Stimulated activated CD8-positive, alpha-beta memory T cell treated with anti-CD3 and anti-CD28 coated beads, Interleukin-15, amount 100 ng/mL, for 24 hours (primary cell): Measurements from ENCODE around the gene MAIP1.

Experiments used
- DNase-seq: peaks from one replicate; pipeline ENCODE4 v3.0.0-alpha.2; 2020; ENCODE audit warnings: low read depth

The MAIP1 gene

DNA sequence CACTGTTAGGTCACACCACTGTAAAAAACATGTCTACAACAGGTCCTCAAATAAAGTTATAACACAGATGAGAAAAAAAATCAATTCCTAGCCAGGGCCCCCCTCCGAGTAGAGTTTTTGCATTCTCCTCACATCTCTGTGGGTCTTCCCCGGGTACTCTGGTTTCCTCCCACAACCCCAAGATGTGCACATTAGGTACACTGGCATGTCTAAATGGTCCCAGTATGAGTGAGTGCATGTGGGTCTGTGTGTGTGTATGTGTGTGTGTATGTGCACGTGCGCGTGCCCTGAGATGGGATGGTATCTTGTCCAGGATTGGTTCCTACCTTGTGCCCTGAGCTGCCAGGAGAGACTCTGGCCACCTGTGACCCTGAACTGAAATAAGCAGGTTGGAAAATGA, 5.0 kb upstream of the MAIP1 start:
- no peak for DNase-seq

DNA sequence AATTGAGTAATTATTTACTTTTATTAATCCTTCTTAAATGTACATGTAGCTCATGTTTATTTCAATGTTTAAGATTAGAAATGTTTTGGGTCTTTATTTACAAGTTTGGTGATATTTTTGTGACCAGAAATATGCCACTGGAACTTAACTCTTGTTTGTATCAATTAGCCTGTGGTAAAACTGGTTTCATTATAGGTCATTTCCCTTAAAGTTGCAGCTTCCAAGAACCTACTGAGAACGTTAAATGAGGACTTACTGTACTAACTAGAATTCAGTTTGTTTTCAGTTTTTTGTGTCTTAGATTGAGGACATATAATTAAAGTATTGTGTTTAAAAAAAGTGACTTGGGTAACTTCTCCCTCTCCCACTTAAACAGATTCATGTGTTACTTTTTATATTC, 4.4 kb upstream of the MAIP1 start:
- no peak for DNase-seq

DNA sequence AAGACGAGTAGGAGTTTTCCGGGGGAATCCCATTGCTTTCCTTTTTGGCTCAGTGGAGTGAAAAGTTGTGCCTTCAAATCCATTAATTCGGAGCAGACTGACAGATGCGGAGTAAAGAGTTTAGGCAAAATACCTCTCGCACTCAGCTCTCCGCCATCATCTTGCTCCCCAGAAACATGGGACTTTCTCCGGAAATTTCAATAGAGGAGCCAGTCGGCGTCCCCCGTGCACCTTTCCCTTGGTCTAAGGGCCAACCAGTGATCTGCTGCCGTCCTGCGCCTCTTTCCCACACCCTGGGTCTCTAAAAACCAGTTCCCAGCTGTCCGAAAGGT, 409 bp upstream of the MAIP1 start:
- no peak for DNase-seq

DNA sequence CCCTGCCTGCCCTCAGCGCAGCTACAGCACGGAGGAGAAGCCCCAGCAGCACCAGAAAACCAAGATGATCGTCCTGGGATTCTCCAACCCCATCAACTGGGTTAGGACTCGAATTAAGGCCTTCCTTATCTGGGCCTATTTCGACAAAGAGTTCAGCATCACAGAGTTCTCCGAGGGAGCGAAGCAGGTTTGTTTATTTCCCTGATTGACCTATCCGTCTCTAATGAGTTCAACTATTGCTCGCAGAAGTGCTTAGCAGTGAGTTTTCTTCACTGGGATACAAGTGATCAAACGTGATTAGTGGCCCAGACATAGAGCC, 639 bp downstream of the MAIP1 start:
- no peak for DNase-seq

DNA sequence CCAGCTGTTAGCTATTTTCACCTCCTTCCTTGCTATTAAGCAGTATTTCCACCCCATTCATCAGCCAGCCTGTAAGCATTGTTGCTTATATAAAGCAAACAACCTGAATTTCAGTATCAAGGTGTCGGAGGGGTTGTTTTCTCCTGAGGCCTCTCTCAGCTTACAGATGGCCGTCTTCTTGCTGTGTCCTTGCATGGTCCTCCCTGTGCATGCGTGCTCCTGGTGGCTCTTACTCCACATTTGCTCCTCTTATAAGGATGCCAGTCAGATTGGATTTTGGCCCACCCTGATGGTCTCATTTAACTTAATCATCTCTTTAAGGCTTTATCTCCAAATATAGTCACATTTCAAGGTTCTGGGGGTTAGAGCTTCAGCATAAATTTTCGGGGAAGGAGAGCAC, 2.6 kb downstream of the MAIP1 start:
- no peak for DNase-seq

DNA sequence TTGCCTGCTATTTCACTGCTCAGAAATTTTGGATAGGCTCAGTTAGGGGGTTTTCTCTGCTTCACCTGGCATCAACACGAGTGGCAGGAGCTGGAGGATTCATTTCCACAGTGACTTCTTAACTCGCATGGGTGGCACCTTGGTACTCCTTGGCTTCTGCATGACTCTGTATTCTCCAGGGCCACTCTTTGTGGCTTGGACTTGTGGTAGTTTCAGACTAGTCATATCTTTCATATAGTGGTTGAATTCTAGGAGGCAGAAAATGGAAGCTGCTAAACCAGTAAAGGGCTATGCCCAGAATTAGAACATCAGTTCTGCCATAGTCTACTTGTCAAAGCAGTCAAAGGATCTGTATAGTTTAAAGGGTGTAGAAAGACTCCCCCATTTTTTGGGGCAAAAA, 6.8 kb downstream of the MAIP1 start:
- no peak for DNase-seq

DNA sequence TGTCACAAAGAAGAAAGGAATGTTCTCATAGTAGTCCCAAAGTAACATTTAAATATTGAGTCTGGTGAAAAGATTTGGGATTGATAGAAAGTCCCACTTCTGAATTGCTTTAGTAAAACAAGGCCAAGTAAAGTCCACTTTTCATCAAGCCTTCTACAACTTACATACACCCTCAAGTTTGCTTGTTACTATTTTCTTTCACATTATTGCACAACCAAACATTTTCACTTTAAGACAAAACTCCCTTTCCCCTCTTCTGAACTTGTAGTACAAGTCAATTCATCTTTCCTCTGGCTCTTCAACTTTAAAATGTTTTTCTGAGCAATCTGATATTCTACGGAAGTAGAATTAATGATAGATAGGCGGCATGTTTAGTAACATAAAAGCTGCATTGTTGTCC, 11.0 kb downstream of the MAIP1 start:
- DNase-seq = no peak

DNA sequence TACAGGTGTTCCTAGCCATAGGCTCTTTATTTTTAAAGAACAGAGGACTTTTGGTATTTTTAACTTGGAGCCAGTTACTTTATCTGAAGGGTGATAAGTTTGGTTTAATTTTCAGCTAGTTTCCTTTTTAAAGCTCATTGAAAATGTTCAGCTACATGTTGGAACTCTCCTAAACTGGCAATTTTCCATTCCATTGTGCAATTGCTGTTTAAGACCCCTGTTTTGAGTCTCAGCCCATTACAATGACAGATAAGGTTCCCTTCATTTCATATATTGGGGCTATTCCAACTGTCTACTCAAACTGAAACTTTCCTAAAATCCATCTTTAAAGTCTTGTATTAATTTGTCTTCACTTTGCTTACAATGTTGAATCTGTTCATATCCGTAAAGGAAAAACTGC, 11.6 kb downstream of the MAIP1 start:
- no peak for DNase-seq

DNA sequence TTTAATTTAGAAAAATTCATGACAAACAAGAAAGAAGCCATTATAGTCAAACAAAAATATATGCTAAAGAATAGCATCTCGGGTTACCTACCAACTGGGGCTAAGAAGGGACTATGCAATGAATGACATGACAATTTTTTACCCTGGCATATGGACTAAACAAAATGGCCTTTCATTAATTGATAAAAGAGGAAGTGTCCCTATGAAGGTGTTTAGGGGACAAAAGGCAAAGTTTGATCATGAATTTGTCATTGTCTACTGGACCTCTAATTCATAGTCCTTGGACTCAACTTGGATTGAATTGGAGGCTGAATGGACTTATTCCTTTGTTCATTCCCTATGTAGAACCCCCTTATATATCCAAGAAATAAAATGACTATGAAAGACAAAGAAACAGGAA, 12.7 kb downstream of the MAIP1 start:
- no peak for DNase-seq

DNA sequence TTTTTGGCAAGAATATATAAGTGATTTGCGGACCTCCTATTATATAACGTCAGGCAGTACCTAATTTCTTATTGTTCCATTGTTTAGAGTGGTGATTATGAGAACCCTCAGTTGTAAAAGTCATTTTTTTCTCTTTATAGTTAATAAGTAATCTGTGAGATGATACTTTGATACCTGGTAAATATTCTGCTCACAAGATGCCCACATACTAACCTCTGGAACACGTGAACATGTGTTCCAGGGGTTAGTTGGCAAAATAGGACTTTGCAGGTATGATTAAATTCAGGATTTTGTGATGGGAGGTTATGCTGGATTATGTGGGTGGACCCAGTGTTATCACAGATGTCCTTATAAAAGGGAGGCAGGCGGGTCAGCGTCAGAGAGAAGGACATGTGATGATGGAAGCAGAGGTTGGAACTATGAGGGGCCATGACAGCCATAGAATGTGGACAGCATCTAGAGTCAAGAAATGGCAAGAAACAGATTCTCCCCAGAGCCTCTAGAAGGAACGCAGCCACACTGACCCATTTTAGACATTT, 16.8 kb downstream of the MAIP1 start:
- no peak for DNase-seq

DNA sequence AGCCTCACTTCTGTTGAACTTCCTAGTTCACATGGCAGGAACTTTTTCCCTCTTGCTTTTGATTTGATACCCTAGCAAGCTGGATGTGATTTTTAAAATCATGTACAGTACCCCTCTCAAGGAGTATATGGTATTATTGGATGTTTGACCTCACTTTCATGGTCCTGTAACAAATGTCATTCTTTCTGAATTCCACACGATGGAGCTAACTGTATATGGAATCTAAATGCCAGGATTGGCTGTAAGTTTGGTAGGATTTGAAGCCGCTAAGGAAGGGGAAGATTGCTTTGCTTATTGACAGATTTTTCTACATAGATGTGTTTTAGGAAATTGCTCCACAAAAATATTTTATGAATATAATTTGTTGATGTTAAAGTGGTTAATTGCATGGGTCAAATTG, 18.3 kb downstream of the MAIP1 start:
- DNase-seq = no peak

DNA sequence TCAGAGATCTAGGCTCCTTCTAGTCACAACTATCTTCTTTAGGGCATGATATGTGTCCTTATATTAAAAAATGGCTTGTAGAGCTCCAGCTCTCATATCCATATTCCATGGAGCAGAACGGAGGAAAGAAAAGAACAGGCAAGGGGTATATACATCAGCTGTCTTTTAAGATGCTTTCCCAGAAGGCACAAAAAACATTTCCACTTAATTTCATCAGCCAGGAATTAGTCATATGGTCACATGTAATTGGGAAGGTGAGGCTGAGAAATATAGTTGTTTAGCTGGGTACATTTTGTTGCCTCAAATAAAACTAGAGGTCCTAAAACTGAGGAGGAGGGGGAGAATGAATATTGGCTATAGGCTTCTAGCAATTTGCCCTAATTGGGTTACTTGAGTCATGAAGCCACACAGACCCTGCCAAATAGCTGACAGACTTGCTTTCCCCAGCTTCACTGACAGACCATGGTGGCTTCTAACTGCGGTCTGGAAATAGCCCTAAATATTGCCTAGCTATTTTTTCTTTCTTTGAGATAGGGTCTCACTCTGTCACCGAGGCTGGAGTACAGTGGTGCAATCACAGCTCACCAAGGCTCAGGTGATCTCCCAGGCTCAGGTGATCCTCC, 20.0 kb downstream of the MAIP1 start:
- no peak for DNase-seq

DNA sequence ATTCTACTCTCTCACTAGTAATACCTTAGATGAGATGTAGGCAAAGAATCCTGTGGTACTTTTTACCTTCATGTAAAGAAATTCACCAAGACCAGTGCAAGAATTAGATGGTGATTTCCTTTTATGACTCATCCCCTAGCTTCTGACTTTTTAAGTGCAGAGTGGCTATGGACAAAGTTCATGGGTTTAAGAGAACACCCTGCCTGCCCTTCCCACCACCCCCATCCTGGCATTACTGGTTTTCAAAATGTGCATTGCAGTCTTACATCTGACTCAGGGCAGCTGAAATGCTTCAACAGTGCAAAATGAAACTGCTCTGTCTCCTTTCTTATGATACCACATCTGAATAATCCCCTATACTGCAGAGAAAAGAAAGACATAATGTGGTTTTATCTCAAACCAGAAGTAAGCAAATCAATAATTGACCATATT, 22.6 kb downstream of the MAIP1 start:
- no peak for DNase-seq

DNA sequence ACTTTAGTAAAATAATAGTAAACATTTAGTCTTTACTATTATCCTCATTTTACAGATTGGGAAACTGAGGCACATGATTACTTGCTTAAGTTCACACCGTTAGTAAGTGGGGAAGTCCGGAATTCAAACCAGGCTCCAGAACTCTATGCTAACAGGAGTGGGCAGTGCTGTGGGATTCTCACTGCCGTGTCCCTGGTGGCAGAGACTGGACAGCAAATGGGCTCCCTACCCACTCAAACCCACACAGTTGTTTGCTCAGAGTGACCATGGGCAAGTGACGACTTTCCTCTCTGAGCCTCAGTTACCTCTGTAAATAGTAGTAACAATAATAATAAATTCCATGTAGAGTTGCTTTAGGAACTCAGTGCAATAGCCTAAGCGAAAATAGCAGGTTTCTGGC, 24.0 kb downstream of the MAIP1 start:
- DNase-seq = no peak

DNA sequence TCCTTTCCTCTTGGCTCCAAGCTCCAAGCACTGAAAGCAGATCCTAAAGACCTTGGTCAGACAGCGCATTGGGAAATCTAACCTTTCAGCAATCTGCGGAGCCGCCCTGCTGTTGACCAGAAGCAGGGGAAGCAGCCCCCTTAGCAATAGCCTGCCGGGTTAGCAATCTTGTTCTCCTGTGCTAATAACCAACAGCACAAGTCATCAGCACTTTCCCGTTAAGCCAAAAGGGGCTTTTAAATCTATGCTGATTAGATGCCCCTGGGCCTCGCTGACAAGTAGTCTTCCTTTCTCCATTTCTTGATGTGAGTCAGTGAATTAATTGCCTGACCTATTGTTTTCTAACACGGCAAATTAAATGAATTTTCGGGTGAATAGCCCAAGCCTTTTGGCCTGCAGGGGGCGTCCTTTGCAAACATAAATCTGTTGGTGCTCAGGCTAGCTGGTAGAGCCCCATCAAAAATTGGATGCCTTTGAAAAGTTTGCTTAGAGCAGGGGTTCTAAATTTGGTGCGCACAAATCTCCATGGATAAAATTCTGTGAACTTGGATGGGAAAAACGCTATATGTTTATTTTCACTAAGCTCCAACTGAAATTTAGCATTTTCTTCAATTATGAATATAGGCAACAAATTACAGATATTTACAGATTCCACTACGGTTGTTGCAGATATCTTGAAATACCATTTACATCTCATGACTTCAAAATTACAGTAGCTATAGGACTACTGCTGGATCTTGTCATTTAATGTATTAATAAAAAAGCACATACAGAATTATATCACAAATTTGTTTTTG, 24.6 kb downstream of the MAIP1 start:
- peak; percentile 75 for DNase-seq

DNA sequence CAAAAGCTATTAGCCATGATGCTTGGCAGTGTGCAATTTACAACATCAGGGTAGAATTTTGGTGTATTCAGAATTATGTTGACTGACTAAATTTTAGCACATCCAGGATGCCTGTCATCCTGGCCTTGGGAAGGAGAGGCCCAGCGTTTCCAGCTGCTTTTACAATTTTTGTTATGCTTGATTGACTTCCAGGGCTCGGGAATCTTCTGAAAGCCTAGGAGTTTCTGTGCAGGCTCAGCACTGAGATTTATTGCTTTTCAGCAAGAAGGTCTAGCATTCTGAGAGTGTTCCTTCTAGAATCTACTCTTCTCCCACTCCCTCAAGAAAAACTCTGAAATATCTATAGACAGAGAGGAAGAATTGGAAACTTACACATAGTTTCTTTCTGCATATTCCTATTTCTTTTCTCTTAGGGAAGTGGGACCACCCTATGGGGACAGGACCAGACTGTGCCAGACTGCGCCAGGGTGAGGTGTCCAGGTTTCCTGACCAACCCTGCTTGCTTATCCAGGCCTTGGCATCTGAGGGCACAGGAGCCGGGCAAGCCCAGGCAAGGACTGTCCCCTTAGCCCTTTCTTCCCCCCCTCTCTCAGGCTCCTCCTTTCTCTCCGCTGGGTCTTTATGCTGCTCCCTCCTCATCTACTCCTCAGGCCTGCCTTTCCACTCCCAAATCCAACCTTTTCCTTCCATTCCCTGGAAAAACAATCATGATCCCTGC, 26.9 kb downstream of the MAIP1 start:
- no peak for DNase-seq

DNA sequence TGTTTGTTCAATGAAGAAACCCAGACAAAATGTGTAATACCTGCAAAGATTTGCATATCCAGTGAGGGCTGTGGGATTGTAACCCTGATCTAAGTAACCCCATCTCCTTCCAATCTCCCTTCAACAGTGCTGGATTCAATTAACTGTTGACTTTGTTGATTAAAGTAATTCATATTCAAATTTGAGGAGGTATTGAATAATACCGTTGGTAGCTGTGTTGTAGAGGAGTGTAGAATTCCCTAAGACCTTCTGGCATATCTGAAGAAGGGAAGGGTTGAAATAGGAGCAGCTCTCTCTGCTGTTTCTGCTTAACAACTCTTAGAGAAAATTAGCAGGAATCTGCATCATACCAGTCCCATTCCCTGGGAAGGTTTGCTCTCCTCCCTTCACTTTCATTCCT, 28.2 kb downstream of the MAIP1 start:
- no peak for DNase-seq

DNA sequence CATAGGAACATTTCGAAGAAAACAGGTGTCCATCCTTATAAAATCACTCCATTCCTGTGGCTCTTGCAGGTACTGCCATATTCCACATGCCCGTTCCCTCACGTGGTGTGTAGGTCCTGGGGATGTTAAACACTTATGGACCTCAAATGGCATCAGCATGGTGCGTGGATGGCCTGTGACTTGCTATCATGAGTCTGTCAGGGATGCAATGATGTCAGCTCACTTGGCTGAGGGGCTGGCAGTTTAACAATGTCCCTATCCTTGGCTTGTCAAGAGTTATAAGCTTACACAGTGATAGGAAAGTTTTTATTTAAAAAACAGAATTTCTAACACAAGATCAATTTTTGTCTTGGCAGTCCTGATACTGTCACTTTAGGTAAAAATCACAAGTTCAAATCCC, 28.8 kb downstream of the MAIP1 start:
- no peak for DNase-seq

DNA sequence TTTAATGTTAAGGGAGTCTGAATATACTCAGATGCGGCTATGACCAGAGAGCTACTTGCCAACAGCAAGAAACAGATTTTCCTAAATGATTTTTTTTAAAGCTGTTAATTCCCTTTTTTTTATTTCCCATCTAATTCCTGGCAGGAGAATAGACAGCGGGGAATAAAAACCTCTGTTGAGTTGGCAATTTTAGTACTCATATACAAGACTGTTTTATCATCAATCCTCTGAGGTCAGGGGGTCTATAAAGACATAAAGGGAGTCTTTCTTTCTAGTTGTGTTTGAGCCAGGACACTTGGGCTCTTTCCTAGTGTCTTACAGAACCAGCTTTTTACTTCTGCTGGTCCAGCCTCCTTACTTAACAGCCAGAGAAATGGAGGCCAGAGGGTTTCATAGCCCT, 29.4 kb downstream of the MAIP1 start:
- DNase-seq = no peak

DNA sequence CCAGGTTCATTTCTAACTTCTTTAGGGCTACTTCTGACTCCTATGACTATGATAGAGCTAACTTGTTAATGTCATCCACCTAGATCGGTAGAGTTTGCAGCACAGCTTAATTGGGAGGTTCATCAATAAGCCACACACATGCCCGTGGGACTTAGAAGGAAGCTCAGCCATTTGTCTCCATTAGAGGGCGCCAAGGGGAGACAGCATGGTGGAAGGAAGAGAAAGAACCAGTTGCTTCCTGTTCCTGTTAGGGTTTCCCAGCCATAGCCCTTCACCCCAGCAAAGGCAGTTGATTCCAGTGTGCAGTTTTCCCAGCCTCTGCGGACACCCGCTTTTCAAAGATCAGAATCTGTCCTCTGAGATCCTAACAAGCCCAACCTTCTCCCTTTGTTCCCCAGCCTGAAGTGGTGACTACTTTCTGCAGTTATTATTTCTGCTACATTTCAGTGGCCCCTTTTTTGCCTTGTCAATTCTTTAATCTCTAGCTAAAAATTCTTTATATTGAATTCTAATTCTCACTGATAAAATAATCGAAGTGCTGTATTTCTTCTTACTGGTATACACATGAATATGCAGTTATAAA, 30.3 kb downstream of the MAIP1 start:
- no peak for DNase-seq

DNA sequence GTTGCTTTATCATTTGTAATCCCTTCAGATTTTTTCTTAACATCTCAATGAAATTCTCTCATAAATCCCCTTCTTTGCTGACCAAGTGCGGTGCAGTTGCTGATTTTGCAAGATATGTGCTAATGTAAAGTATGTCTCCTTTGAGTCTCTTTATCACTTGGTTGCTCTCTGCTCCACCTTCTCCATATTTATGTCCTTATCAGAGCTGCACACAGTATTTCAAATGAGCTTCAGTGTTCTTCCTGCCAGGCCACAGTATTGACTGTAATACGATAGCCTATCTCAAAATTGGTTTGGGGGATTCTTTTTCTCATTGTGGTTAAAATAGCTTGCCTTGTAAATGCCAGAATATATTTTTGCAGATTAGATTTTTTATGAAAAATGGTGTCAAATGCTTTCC, 32.2 kb downstream of the MAIP1 start:
- DNase-seq = no peak

DNA sequence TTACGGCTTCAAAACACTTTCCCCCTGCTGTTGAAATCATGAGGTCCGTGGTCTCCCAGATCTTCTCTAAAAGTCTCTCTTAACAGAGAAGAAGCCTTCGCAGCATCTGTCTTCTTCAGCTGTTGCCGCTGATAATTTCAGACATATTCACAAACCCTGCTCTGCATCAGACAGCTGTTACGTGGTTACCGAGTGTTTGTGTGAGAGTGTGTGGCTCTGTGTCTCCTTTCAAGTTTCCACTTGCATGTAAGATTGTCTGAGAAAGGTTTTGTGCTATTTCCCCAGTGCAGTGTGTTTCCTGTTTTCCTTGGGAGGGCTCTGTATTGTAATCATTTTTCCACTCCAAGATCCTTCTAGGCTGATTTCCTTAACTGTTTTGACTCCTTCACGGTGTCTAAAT, 32.8 kb downstream of the MAIP1 start:
- no peak for DNase-seq

DNA sequence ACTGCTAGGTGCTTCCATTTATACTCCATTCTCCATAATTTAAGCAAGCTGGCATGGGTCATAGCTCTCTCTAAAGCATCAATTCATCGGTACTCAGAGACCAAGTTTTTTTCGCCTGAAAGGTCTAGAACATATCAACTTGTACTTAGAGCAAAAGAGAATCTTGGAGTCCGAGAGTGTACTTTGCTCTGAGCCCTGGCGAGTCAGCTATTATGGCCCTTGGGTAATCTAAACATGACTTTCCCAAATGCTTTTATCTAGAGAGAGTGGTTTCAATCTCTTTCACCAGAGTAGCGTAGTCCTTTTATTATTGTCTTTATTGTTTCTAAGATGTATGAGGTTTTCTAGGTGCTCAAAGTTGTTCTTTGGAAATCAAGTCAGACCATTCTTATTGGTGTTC, 34.4 kb downstream of the MAIP1 start:
- DNase-seq = no peak
